Measurements from ENCODE around the gene TARS2. TPM values are rescaled to one million over a fixed set of nuclear protein-coding genes. Genes with fewer than 3 reads are reported as not detected.
A peak's percentile ranks its signal among the peaks of the same experiment; 100 is the strongest.

The TARS2 gene
- polyA plus RNA-seq, 1 of the 3 experiments (the other 2 are of a cell fraction): 22.2 TPM

DNA sequence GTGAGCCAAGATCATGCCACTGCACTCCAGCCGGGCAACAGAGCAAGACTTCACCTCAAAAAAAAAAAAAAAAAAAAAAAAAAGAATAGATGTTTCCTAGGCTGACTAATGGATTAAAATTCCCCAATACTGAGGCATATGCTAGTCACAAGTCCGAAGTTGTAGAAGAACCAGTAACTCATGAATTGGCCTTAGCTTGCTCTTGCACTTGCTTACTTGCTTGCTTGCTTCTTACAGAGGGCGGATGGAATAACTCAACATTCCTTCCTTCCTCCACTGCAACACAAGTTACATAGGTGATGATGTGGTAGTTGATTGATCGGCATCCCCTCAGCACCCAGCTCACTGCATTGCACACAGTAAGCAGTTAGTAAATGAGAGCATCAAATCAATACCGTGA, 2.8 kb upstream of the TARS2 start:
- Histone ChIP-seq H2AFZ (ENCODE audit: low read depth) (no peak overlapping the region), H3K9ac (no peak overlapping the region), H3K4me3 (ENCODE audit: low read depth in 2 of 2, low read length in 1 of 2) (no peak overlapping the region), H3K9me3 (no peaks in the 10 kb centered on the region), H3K4me2 (0 out of 2 replicates have a peak overlapping the region, but pooled peaks have one; percentile 17), H4K20me1 (ENCODE audit: insufficient read depth) (no peaks in the 10 kb centered on the region), H3K27me3 (ENCODE audit: insufficient read depth) (no peaks in the 10 kb centered on the region), H3K36me3 (replicated peaks in 1 of 2; ENCODE audit: control insufficient read depth in 1 of 2, insufficient read depth in 2 of 2, low read length in 1 of 2) (peaks cover 5 to 7% of the 10 kb centered on the region in 2 experiments), H3F3A (replicated peaks; ENCODE audit: insufficient read depth) (peaks cover 19% of the 10 kb centered on the region), H3K4me1 (ENCODE audit: control insufficient read depth in 1 of 2, insufficient read depth in 2 of 2, low read depth in 1 of 2, low read length in 1 of 2) (peaks cover 5 to 12% of the 10 kb centered on the region in 2 experiments; a peak in 2 of 4 replicates), H3K9me2 (no peaks in the 10 kb centered on the region), H3K79me2 (ENCODE audit: insufficient read depth) (peaks cover 10% of the 10 kb centered on the region), H3K27ac (ENCODE audit: low read depth in 2 of 2, low read length in 1 of 2) (peak overlapping the region in 1 of 2 experiments; percentile 30; a peak in 2 of 4 replicates)
- CTCF ChIA-PET: no interaction called here
- POLR2A ChIA-PET: no interaction called here
- TF ChIP-seq EP300 (IDR thresholded peaks at IDR 0.05; ENCODE audit: borderline replicate concordance in 1 of 2, low read depth in 1 of 2, low read length in 1 of 2) (no peak), FOSL2 (IDR thresholded peaks at IDR 0.05; ENCODE audit: borderline replicate concordance, low read depth) (peak; percentile 28; the same call in 1 of the 2 replicates)
- WGBS (ENCODE audit: low lambda C conversion rate): 53% methylated on average over 5 of the region's 5 CpGs
- DNase-seq: no peak

DNA sequence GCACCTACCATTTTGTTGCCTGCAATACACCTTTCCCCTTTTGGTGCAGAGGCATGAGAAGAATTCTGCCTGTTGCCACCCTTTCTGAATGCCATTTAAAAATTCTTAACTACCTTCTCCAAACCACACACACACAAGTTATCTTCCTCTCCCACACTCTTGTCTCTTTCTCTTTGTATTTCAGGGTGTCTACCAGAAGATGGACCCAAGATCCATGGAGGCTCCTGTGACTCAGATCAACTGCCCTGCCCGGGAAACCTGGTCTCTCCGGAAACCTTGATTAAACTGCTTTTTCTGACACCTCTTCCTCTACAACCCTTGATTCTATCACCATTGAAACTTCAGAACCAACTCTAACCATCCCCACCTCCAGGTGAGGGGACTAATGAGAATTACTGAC, 2.4 kb upstream of the TARS2 start:
- Histone ChIP-seq H3K4me2 (peak overlapping the region; percentile 17; the same call in 1 of the 2 replicates), H3K9me3 (no peaks in the 10 kb centered on the region), H3K36me3 (replicated peaks in 1 of 2; ENCODE audit: control insufficient read depth in 1 of 2, insufficient read depth in 2 of 2, low read length in 1 of 2) (peaks cover 5 to 12% of the 10 kb centered on the region in 2 experiments), H3K27ac (ENCODE audit: low read depth in 2 of 2, low read length in 1 of 2) (peak overlapping the region in 1 of 2 experiments; percentile 30; a peak in 2 of 4 replicates), H3K4me3 (ENCODE audit: low read depth in 2 of 2, low read length in 1 of 2) (no peak overlapping the region), H4K20me1 (ENCODE audit: insufficient read depth) (no peaks in the 10 kb centered on the region), H3F3A (replicated peaks; ENCODE audit: insufficient read depth) (peaks cover 19% of the 10 kb centered on the region), H3K4me1 (ENCODE audit: control insufficient read depth in 1 of 2, insufficient read depth in 2 of 2, low read depth in 1 of 2, low read length in 1 of 2) (peaks cover 5 to 12% of the 10 kb centered on the region in 2 experiments; a peak in 2 of 4 replicates), H3K79me2 (ENCODE audit: insufficient read depth) (peaks cover 10% of the 10 kb centered on the region), H3K9me2 (no peaks in the 10 kb centered on the region), H3K9ac (no peak overlapping the region), H2AFZ (ENCODE audit: low read depth) (peak overlapping the region; percentile 87), H3K27me3 (ENCODE audit: insufficient read depth) (no peaks in the 10 kb centered on the region)
- WGBS (ENCODE audit: low lambda C conversion rate): 15% methylated on average over 2 of the region's 2 CpGs
- CTCF ChIA-PET: interaction anchor here (0.8 kb wide), 1 partner anchor 47 kb away, joined by 3 read pairs; no protein-coding TSS in a partner anchor
- POLR2A ChIA-PET: no interaction called here
- TF ChIP-seq, protein P1, sequence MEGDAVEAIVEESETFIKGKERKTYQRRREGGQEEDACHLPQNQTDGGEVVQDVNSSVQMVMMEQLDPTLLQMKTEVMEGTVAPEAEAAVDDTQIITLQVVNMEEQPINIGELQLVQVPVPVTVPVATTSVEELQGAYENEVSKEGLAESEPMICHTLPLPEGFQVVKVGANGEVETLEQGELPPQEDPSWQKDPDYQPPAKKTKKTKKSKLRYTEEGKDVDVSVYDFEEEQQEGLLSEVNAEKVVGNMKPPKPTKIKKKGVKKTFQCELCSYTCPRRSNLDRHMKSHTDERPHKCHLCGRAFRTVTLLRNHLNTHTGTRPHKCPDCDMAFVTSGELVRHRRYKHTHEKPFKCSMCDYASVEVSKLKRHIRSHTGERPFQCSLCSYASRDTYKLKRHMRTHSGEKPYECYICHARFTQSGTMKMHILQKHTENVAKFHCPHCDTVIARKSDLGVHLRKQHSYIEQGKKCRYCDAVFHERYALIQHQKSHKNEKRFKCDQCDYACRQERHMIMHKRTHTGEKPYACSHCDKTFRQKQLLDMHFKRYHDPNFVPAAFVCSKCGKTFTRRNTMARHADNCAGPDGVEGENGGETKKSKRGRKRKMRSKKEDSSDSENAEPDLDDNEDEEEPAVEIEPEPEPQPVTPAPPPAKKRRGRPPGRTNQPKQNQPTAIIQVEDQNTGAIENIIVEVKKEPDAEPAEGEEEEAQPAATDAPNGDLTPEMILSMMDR (IDR thresholded peaks at IDR 0.05): peak; percentile 48
- no peak for TF ChIP-seq MXI1 (IDR thresholded peaks at IDR 0.05; ENCODE audit: low read depth, low read length)
- peak; percentile 38 for TF ChIP-seq RAD21 (IDR thresholded peaks at IDR 0.05; ENCODE audit: low read length)
- no peak for DNase-seq

DNA sequence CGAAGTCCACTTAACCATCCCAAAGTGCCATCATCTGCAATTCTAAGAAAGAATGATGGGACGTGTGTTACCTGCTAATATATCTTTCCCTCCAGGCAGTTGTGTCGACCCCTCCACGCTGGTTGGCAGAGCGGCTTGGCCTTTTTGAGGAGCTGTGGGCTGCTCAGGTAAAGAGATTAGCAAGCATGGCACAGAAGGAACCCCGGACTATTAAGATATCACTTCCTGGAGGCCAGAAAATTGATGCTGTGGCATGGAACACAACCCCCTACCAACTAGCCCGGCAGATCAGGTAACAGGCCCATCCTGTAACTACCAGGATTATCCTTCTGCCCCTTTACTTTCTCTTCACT, 520 bp downstream of the TARS2 start:
- Histone ChIP-seq H3K4me1 (ENCODE audit: control insufficient read depth in 1 of 2, insufficient read depth in 2 of 2, low read depth in 1 of 2, low read length in 1 of 2) (peaks cover 5 to 12% of the 10 kb centered on the region in 2 experiments; a peak in 2 of 4 replicates), H3K4me2 (peak overlapping the region; percentile 93), H3K36me3 (replicated peaks in 1 of 2; ENCODE audit: control insufficient read depth in 1 of 2, insufficient read depth in 2 of 2, low read length in 1 of 2) (peaks cover 12 to 31% of the 10 kb centered on the region in 2 experiments), H3K9me3 (no peaks in the 10 kb centered on the region), H3K4me3 (ENCODE audit: low read depth in 2 of 2, low read length in 1 of 2) (peak overlapping the region; percentile 77 to 87), H3K27ac (ENCODE audit: low read depth in 2 of 2, low read length in 1 of 2) (peak overlapping the region; percentile 20 to 48; a peak in 2 of 4 replicates), H3K27me3 (ENCODE audit: insufficient read depth) (no peaks in the 10 kb centered on the region), H4K20me1 (ENCODE audit: insufficient read depth) (no peaks in the 10 kb centered on the region), H3F3A (replicated peaks; ENCODE audit: insufficient read depth) (peaks cover 19% of the 10 kb centered on the region), H3K9ac (peak overlapping the region; percentile 88), H3K79me2 (ENCODE audit: insufficient read depth) (peaks cover 10% of the 10 kb centered on the region), H2AFZ (ENCODE audit: low read depth) (peak overlapping the region; percentile 86), H3K9me2 (no peaks in the 10 kb centered on the region)
- WGBS (ENCODE audit: low lambda C conversion rate): 3% methylated on average over 7 of the region's 7 CpGs
- TF ChIP-seq RXRA (IDR thresholded peaks at IDR 0.05; ENCODE audit: borderline replicate concordance, low read depth) (no peak), FOXM1 (IDR thresholded peaks at IDR 0.05; ENCODE audit: low read depth) (no peak), FOXJ3 (CRISPR knock-in tag; IDR thresholded peaks at IDR 0.05) (no peak), POLR2AphosphoS5 (IDR thresholded peaks at IDR 0.05; ENCODE audit: low read depth, low read length) (no peak), YY1 (IDR thresholded peaks at IDR 0.05; ENCODE audit: low read depth) (no peak)
- TF ChIP-seq, protein P2, sequence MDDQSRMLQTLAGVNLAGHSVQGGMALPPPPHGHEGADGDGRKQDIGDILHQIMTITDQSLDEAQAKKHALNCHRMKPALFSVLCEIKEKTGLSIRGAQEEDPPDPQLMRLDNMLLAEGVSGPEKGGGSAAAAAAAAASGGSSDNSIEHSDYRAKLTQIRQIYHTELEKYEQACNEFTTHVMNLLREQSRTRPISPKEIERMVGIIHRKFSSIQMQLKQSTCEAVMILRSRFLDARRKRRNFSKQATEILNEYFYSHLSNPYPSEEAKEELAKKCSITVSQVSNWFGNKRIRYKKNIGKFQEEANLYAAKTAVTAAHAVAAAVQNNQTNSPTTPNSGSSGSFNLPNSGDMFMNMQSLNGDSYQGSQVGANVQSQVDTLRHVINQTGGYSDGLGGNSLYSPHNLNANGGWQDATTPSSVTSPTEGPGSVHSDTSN (IDR thresholded peaks at IDR 0.05): no peak
- TF ChIP-seq, protein P3, sequence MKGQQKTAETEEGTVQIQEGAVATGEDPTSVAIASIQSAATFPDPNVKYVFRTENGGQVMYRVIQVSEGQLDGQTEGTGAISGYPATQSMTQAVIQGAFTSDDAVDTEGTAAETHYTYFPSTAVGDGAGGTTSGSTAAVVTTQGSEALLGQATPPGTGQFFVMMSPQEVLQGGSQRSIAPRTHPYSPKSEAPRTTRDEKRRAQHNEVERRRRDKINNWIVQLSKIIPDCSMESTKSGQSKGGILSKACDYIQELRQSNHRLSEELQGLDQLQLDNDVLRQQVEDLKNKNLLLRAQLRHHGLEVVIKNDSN (IDR thresholded peaks at IDR 0.05; ENCODE audit: borderline replicate concordance, low read depth): no peak
- TF ChIP-seq, protein P4, sequence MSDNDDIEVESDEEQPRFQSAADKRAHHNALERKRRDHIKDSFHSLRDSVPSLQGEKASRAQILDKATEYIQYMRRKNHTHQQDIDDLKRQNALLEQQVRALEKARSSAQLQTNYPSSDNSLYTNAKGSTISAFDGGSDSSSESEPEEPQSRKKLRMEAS (IDR thresholded peaks at IDR 0.05; ENCODE audit: low read depth): no peak
- ChIA-PET POLR2A (no interaction called here), CTCF (interaction anchor here (1.7 to 2.4 kb wide), 2 partner anchors 45 to 73 kb away, joined by 4 to 12 read pairs; no protein-coding TSS in a partner anchor)
- no peak for DNase-seq
